Epithelial cell of esophagus (primary cell): ENCODE measurements around the gene CD84.

ENCODE experiments used
- DNase-seq: peaks from one replicate; pipeline ENCODE4 v3.0.0; 2010; ENCODE audit warnings: low read depth
- H3K4me3 ChIP-seq: 2 replicates; pipeline ENCODE4 v1.5.1; 2011; ENCODE audit warnings: mild to moderate bottlenecking, low read length, control low read depth
- CTCF ChIP-seq: IDR thresholded peaks from 2 replicates; pipeline ENCODE4 v1.5.1; 2011; ENCODE audit warnings: low read depth, mild to moderate bottlenecking, low read length, control low read depth, inconsistent platforms; ENCODE audit not compliant: insufficient read depth; ENCODE audit errors: missing control alignments

Gene CD84

GRCh38 chr1:160548960-160549664, 30.2 kb downstream of the CD84 start:
- no peak for DNase-seq

GRCh38 chr1:160548183-160548582, 31.1 kb downstream of the CD84 start:
- no peak for TF ChIP-seq CTCF
- DNase-seq = no peak

More at GRCh38 chr1:160548960-160549664, 30.2 kb downstream of the CD84 start:
- H3K4me3 ChIP-seq = no peak overlapping the region
- no peak for TF ChIP-seq CTCF

GRCh38 chr1:160547422-160547821, 31.9 kb downstream of the CD84 start:
- no peak for TF ChIP-seq CTCF
- H3K4me3 ChIP-seq = no peak overlapping the region
- DNase-seq = no peak

More at GRCh38 chr1:160548183-160548582, 31.1 kb downstream of the CD84 start:
- no peak overlapping the region for H3K4me3 ChIP-seq

- TF ChIP-seq CTCF = no peak
- DNase-seq = no peak
- H3K4me3 ChIP-seq = no peak overlapping the region
These were observed 32.4 kb downstream of the CD84 start for GRCh38 chr1:160546942-160547341.

- peak; percentile 24 for DNase-seq
- peak; percentile 51 for TF ChIP-seq CTCF
These were observed 34.6 kb downstream of the CD84 start for GRCh38 chr1:160544647-160545046.

GRCh38 chr1:160542303-160542945, 36.9 kb downstream of the CD84 start:
- no peak for TF ChIP-seq CTCF
- peak; percentile 41 for DNase-seq
- no peak overlapping the region for H3K4me3 ChIP-seq

More at GRCh38 chr1:160544647-160545046, 34.6 kb downstream of the CD84 start:
- H3K4me3 ChIP-seq = no peak overlapping the region
